Fibroblast of pulmonary artery (primary cell): ENCODE results near the gene NFIA.
"Not testable (repeated sequence)": the region's sequence is repeated elsewhere in the genome, so short reads cannot be mapped to it uniquely, and the experiment has no call there.

ENCODE experiments used
- DNase-seq: peaks from one replicate; pipeline ENCODE4 v3.0.0-alpha.2; 2010; ENCODE audit warnings: low read depth
- H3K4me3 ChIP-seq: replicated peaks from 2 replicates; pipeline ENCODE4 v1.5.1; 2011; ENCODE audit warnings: low read depth, mild to moderate bottlenecking, control low read depth, low read length, moderate library complexity
- CTCF ChIP-seq: IDR thresholded peaks from 2 replicates; pipeline ENCODE4 v1.5.1; 2011; ENCODE audit warnings: mild to moderate bottlenecking, control low read depth, low read length, inconsistent platforms; ENCODE audit errors: missing control alignments

Gene NFIA

GRCh38 chr1:61270761-61271411 is 188.5 kb downstream of the NFIA start:
- TF ChIP-seq CTCF: no peak
- no peak overlapping the region for H3K4me3 ChIP-seq
- DNase-seq: peak; percentile 64

- no peak for TF ChIP-seq CTCF
- no peak for DNase-seq
- no peak overlapping the region for H3K4me3 ChIP-seq
Measured at GRCh38 chr1:61271412-61271789, 189.0 kb downstream of the NFIA start.

- TF ChIP-seq CTCF: no peak
- DNase-seq: no peak
- H3K4me3 ChIP-seq: no peak overlapping the region
Measured at GRCh38 chr1:61273167-61273705, 190.9 kb downstream of the NFIA start.

- no peak for TF ChIP-seq CTCF
- no peak overlapping the region for H3K4me3 ChIP-seq
- no peak for DNase-seq
Measured at GRCh38 chr1:61273861-61274260, 191.5 kb downstream of the NFIA start.

GRCh38 chr1:61274939-61275338 is 192.6 kb downstream of the NFIA start:
- no peak for TF ChIP-seq CTCF
- DNase-seq: no peak
- H3K4me3 ChIP-seq: peak overlapping the region; percentile 26

GRCh38 chr1:61276246-61276645 is 193.9 kb downstream of the NFIA start:
- H3K4me3 ChIP-seq: no peak overlapping the region
- no peak for DNase-seq
- TF ChIP-seq CTCF: no peak

- no peak for DNase-seq
- no peak overlapping the region for H3K4me3 ChIP-seq
- no peak for TF ChIP-seq CTCF
Measured at GRCh38 chr1:61277121-61277690, 194.8 kb downstream of the NFIA start.

GRCh38 chr1:61278503-61278902 is 196.1 kb downstream of the NFIA start:
- not testable (repeated sequence) for DNase-seq, H3K4me3 ChIP-seq
